Measurements from ENCODE around the gene WNT11. TPM values are rescaled to one million over a fixed set of nuclear protein-coding genes. Genes with fewer than 3 reads are reported as not detected.
A peak's percentile ranks its signal among the peaks of the same experiment; 100 is the strongest.

The WNT11 gene
- total and polyA plus RNA-seq, 2 of the 13 experiments (the other 11 are each of a cell fraction or from before 2014, with no cell fraction given) = 0.34 to 0.66 TPM

DNA sequence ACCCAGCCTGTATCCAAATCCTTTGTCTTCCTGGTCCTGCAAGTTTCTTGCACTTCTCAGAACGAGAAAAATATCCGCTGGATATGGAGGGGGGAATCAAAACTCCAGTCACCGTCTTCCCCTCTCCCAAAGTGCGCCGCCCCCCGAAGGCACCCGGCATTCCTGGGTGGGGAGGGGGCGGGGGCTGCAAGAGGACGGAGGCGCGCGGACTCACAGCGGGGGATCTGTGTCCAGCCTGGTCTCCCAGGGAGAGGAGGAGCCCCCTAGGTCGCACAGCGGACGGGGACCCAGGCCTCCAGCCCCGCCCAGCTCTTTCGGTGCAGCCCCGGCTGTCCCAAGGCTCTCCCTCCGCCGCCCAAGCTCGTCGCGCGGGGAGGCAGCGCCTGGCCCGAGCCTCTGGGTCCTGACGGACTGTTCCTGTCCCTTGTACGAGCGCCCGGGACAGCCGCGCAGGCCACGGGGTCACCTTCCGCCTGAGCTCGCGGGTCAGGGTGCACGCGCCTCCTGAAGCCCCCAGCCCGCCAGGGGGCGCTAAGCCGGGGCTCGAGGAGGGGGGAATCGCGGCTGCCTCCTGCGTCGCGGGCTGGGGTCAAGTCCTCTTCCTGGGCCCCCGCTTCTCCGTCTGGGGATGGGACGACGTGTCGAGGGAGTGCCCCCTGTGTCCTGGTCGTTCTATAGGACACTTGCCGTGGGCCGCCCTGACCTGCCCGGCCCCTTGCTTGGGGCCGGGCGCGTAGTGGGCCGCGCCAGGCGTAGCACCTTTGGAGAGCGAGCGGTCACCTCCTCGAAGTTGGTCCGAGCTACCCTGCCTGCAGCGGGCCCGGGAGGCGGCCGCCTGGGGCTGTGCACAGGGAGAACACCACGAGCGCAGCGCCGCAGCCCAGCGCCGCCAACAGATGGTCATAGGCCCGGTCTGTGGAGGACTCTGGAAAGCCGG is 2.4 kb upstream of the WNT11 start (continued):
- 0 out of 2 replicates have a peak, but pooled peaks have one; percentile 19 for TF ChIP-seq THAP11 (CRISPR knock-in tag; IDR thresholded peaks at IDR 0.05)
- no peak; the same call in 1 of the 2 replicates for TF ChIP-seq ZNF724P (CRISPR knock-in tag; IDR thresholded peaks at IDR 0.05; ENCODE audit: borderline replicate concordance)
- TF ChIP-seq, protein P1, sequence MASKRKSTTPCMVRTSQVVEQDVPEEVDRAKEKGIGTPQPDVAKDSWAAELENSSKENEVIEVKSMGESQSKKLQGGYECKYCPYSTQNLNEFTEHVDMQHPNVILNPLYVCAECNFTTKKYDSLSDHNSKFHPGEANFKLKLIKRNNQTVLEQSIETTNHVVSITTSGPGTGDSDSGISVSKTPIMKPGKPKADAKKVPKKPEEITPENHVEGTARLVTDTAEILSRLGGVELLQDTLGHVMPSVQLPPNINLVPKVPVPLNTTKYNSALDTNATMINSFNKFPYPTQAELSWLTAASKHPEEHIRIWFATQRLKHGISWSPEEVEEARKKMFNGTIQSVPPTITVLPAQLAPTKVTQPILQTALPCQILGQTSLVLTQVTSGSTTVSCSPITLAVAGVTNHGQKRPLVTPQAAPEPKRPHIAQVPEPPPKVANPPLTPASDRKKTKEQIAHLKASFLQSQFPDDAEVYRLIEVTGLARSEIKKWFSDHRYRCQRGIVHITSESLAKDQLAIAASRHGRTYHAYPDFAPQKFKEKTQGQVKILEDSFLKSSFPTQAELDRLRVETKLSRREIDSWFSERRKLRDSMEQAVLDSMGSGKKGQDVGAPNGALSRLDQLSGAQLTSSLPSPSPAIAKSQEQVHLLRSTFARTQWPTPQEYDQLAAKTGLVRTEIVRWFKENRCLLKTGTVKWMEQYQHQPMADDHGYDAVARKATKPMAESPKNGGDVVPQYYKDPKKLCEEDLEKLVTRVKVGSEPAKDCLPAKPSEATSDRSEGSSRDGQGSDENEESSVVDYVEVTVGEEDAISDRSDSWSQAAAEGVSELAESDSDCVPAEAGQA (IDR thresholded peaks at IDR 0.05; ENCODE audit: low read depth) = no peak
- TF ChIP-seq, protein P1 (CRISPR knock-in tag; IDR thresholded peaks at IDR 0.05; ENCODE audit: borderline replicate concordance) = no peak
- TF ChIP-seq BHLHE40 (IDR thresholded peaks at IDR 0.05; ENCODE audit: low read length) = peak; percentile 41; the same call in 1 of the 2 replicates
- TF ChIP-seq, protein P2, sequence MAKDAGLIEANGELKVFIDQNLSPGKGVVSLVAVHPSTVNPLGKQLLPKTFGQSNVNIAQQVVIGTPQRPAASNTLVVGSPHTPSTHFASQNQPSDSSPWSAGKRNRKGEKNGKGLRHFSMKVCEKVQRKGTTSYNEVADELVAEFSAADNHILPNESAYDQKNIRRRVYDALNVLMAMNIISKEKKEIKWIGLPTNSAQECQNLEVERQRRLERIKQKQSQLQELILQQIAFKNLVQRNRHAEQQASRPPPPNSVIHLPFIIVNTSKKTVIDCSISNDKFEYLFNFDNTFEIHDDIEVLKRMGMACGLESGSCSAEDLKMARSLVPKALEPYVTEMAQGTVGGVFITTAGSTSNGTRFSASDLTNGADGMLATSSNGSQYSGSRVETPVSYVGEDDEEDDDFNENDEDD (CRISPR knock-in tag; IDR thresholded peaks at IDR 0.05; ENCODE audit: borderline replicate concordance) = peak; percentile 76; the same call in 1 of the 2 replicates
- no peak for TF ChIP-seq RBM22 (optimal IDR thresholded peaks at IDR 0.05; ENCODE audit: low read length)
- TF ChIP-seq PHF5A (CRISPR knock-in tag; IDR thresholded peaks at IDR 0.05; ENCODE audit: low read depth, unreplicated experiment) = no peak
- TF ChIP-seq ETV5 (CRISPR knock-in tag; IDR thresholded peaks at IDR 0.05; ENCODE audit: borderline replicate concordance) = 0 out of 2 replicates have a peak, but pooled peaks have one; percentile 42
- peak; percentile 75 for TF ChIP-seq XRCC5 (optimal IDR thresholded peaks at IDR 0.05; ENCODE audit: low read length)
- no peak for TF ChIP-seq ZNF484 (CRISPR knock-in tag; IDR thresholded peaks at IDR 0.05; ENCODE audit: borderline replicate concordance, low read depth)
- TF ChIP-seq, protein P3, sequence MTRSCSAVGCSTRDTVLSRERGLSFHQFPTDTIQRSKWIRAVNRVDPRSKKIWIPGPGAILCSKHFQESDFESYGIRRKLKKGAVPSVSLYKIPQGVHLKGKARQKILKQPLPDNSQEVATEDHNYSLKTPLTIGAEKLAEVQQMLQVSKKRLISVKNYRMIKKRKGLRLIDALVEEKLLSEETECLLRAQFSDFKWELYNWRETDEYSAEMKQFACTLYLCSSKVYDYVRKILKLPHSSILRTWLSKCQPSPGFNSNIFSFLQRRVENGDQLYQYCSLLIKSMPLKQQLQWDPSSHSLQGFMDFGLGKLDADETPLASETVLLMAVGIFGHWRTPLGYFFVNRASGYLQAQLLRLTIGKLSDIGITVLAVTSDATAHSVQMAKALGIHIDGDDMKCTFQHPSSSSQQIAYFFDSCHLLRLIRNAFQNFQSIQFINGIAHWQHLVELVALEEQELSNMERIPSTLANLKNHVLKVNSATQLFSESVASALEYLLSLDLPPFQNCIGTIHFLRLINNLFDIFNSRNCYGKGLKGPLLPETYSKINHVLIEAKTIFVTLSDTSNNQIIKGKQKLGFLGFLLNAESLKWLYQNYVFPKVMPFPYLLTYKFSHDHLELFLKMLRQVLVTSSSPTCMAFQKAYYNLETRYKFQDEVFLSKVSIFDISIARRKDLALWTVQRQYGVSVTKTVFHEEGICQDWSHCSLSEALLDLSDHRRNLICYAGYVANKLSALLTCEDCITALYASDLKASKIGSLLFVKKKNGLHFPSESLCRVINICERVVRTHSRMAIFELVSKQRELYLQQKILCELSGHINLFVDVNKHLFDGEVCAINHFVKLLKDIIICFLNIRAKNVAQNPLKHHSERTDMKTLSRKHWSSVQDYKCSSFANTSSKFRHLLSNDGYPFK (CRISPR knock-in tag; IDR thresholded peaks at IDR 0.05; ENCODE audit: borderline replicate concordance) = peak; percentile 43; the same call in 1 of the 2 replicates
- peak; percentile 39; the same call in 1 of the 2 replicates for TF ChIP-seq ZNF768 (CRISPR knock-in tag; IDR thresholded peaks at IDR 0.05)
- peak; percentile 78; the same call in 1 of the 2 replicates for TF ChIP-seq ZNF33B (CRISPR knock-in tag; IDR thresholded peaks at IDR 0.05)
- TF ChIP-seq, protein P4, sequence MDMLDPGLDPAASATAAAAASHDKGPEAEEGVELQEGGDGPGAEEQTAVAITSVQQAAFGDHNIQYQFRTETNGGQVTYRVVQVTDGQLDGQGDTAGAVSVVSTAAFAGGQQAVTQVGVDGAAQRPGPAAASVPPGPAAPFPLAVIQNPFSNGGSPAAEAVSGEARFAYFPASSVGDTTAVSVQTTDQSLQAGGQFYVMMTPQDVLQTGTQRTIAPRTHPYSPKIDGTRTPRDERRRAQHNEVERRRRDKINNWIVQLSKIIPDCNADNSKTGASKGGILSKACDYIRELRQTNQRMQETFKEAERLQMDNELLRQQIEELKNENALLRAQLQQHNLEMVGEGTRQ (IDR thresholded peaks at IDR 0.05; ENCODE audit: low read depth, low read length) = no peak
- TF ChIP-seq, protein P4 (CRISPR knock-in tag; IDR thresholded peaks at IDR 0.05; ENCODE audit: borderline replicate concordance) = no peak
